ENCODE measurements around the gene RAB32. TPM values are rescaled to one million over a fixed set of nuclear protein-coding genes. Genes with fewer than 3 reads are reported as not detected.

Gene RAB32
- total RNA-seq, 1 experiment from 2014 or later, result 4.7 TPM

- Histone ChIP-seq H3K4ac (ENCODE audit: low read depth, low read length) (no peak overlapping the region), H3T11ph (ENCODE audit: low read length) (no peak overlapping the region), H3K79me1 (ENCODE audit: insufficient read depth, low read depth, low read length, poor library complexity, severe bottlenecking) (no peaks in the 10 kb centered on the region), H3K23ac (ENCODE audit: insufficient read length, low read depth, low read length) (no peak overlapping the region), H2BK120ac (ENCODE audit: low read depth, low read length, poor library complexity, severe bottlenecking) (no peak overlapping the region), H4K5ac (ENCODE audit: insufficient read length, low read depth, low read length) (no peak overlapping the region), H4K8ac (replicated peaks; ENCODE audit: insufficient read length, low read depth, low read length) (no peak overlapping the region), H3K23me2 (ENCODE audit: insufficient read length, low read depth, low read length, poor library complexity, severe bottlenecking) (peaks cover 8% of the 10 kb centered on the region), H3K79me2 (ENCODE audit: insufficient read depth, low read length) (peaks cover 1% of the 10 kb centered on the region; the same call in 1 of the 2 replicates), H3K4me1 (ENCODE audit: insufficient read depth, low read length) (peaks cover 3% of the 10 kb centered on the region; the same call in 1 of the 2 replicates), H3K56ac (ENCODE audit: insufficient read length, low read depth, low read length) (no peak overlapping the region), H3K9ac (ENCODE audit: extremely low read depth, insufficient read length, low read length) (no peak overlapping the region), H2BK20ac (ENCODE audit: low read depth, low read length, poor library complexity, severe bottlenecking) (no peak overlapping the region), H3K27me3 (ENCODE audit: insufficient read depth, low read length) (no peaks in the 10 kb centered on the region), H3K9me3 (ENCODE audit: control insufficient read depth, low read depth, low read length) (no peaks in the 10 kb centered on the region), H3K14ac (ENCODE audit: insufficient read depth, low read length) (no peak overlapping the region), H2AFZ (ENCODE audit: low read length) (no peak overlapping the region), H3K27ac (ENCODE audit: insufficient read length, low read depth, low read length) (no peak overlapping the region), H4K20me1 (ENCODE audit: control insufficient read depth, insufficient read depth, insufficient read length) (no peaks in the 10 kb centered on the region), H2BK15ac (ENCODE audit: low read depth, low read length) (no peak overlapping the region), H2AK5ac (ENCODE audit: insufficient read length, low read length) (no peak overlapping the region), H2BK12ac (ENCODE audit: insufficient read length, low read depth, low read length) (no peak overlapping the region), H4K91ac (ENCODE audit: insufficient read length, low read depth, low read length) (no peak overlapping the region), H3K18ac (ENCODE audit: insufficient read length, low read depth, low read length) (no peak overlapping the region), H3K4me2 (ENCODE audit: insufficient read depth, insufficient read length, low read length) (no peak overlapping the region), H2BK5ac (ENCODE audit: insufficient read length, low read length) (no peak overlapping the region)
- no peak overlapping the region for H3K4me3 Mint-ChIP-seq
- 100% methylated on average over 1 of the region's 2 CpGs for WGBS (ENCODE audit: extremely low coverage, insufficient read length, low lambda C conversion rate)
- TF ChIP-seq CTCF (conservative IDR thresholded peaks at IDR 0.05), result no peak
- H3K27me3 Mint-ChIP-seq (ENCODE audit: low read depth), result peaks cover 2% of the 10 kb centered on the region; the same call in 1 of the 2 replicates
- no peak overlapping the region for H3K27ac Mint-ChIP-seq
- peaks cover 16 to 18% of the 10 kb centered on the region in 2 experiments for H3K4me1 Mint-ChIP-seq
- H3K36me3 Mint-ChIP-seq (ENCODE audit: insufficient read depth in 1 of 3, low read depth in 3 of 3), result peaks cover 0 to 15% (median 8%) of the 10 kb centered on the region in 3 experiments; a peak in 5 of 7 replicates
- H3K9me3 Mint-ChIP-seq, result no peaks in the 10 kb centered on the region
- DNase-seq, result no peak
Observed at GRCh38 chr6:146547889-146548288, 4.3 kb downstream of the RAB32 start.
